GM20431 (cell line): Measurements from ENCODE around the gene PRRT1.
"Not testable (repeated sequence)": the region's sequence is repeated elsewhere in the genome, so short reads cannot be mapped to it uniquely, and the experiment has no call there.

ENCODE experiments used
- in situ Hi-C: fragments of 300-500 bp; cut with MseI, MboI; formaldehyde crosslinking; loops from one replicate; pipeline ENCODE4 v1.15.0; 2020; ENCODE audit warnings: low sequenced_read_pairs; ENCODE audit not compliant: unreplicated experiment

Gene PRRT1

GRCh38 chr6:32107406-32107805, 44.3 kb downstream of the PRRT1 start:
- in situ Hi-C loops = no loop called here

- in situ Hi-C loops = no loop called here
These were observed 46.3 kb downstream of the PRRT1 start for GRCh38 chr6:32105433-32105832.

- in situ Hi-C loops = no loop called here
These were observed 49.5 kb downstream of the PRRT1 start for GRCh38 chr6:32102255-32102654.

GRCh38 chr6:32100251-32100650, 51.5 kb downstream of the PRRT1 start:
- in situ Hi-C loops = not testable (repeated sequence)
